HEK293 (cell line): ENCODE data around the gene ABHD8.
A peak's percentile ranks its signal among the peaks of the same experiment; 100 is the strongest.

Source experiments
- BCL11B ChIP-seq: fragments of 450-650 bp; formaldehyde crosslinking; IDR thresholded peaks from 2 replicates; pipeline ENCODE4 v1.5.1; 2016; ENCODE audit warnings: low read depth, missing biosample characterization, missing genetic modification characterization
- GLI4 ChIP-seq: fragments of 450-650 bp; formaldehyde crosslinking; IDR thresholded peaks from 2 replicates; pipeline ENCODE4 v1.5.1; 2016; ENCODE audit warnings: missing biosample characterization, missing genetic modification characterization
- HOXA7 ChIP-seq: sonication (generic); formaldehyde crosslinking; IDR thresholded peaks from 2 replicates; pipeline ENCODE4 v1.8.1; 2022; ENCODE audit warnings: missing genetic modification reagents, borderline replicate concordance
- KLF7 ChIP-seq: fragments of 450-650 bp; formaldehyde crosslinking; IDR thresholded peaks from 2 replicates; pipeline ENCODE4 v1.5.1; 2016; ENCODE audit warnings: missing biosample characterization, missing genetic modification characterization, borderline replicate concordance
- OVOL3 ChIP-seq: fragments of 450-650 bp; formaldehyde crosslinking; IDR thresholded peaks from 2 replicates; pipeline ENCODE4 v1.5.1; 2016; ENCODE audit warnings: missing biosample characterization, missing genetic modification characterization
- REPIN1 ChIP-seq: fragments of 450-650 bp; formaldehyde crosslinking; IDR thresholded peaks from 2 replicates; pipeline ENCODE4 v1.5.1; 2017; ENCODE audit warnings: missing biosample characterization, missing genetic modification characterization, low read depth
- YY1 ChIP-seq: fragments of 450-650 bp; formaldehyde crosslinking; IDR thresholded peaks from 2 replicates; pipeline ENCODE4 v1.5.1; 2018; ENCODE audit warnings: missing biosample characterization, missing genetic modification characterization
- ZBTB17 ChIP-seq: fragments of 450-650 bp; formaldehyde crosslinking; IDR thresholded peaks from 2 replicates; pipeline ENCODE4 v1.5.1; 2016; ENCODE audit warnings: missing biosample characterization, missing genetic modification characterization
- ZFP41 ChIP-seq: fragments of 450-650 bp; formaldehyde crosslinking; IDR thresholded peaks from 2 replicates; pipeline ENCODE4 v1.5.1; 2016; ENCODE audit warnings: missing biosample characterization, missing genetic modification characterization, borderline replicate concordance
- ZIC2 ChIP-seq: fragments of 450-650 bp; formaldehyde crosslinking; IDR thresholded peaks from 2 replicates; pipeline ENCODE4 v1.5.1; 2016; ENCODE audit warnings: missing biosample characterization, missing genetic modification characterization
- ZNF112 ChIP-seq: fragments of 450-650 bp; formaldehyde crosslinking; IDR thresholded peaks from 2 replicates; pipeline ENCODE4 v1.5.0; 2017; ENCODE audit warnings: missing biosample characterization, missing genetic modification characterization
- ZNF132 ChIP-seq: fragments of 450-650 bp; formaldehyde crosslinking; IDR thresholded peaks from 2 replicates; pipeline ENCODE4 v1.5.1; 2017; ENCODE audit warnings: missing biosample characterization, missing genetic modification characterization, borderline replicate concordance
- ZNF175 ChIP-seq: fragments of 450-650 bp; formaldehyde crosslinking; IDR thresholded peaks from 2 replicates; pipeline ENCODE4 v1.5.1; 2016; ENCODE audit warnings: missing biosample characterization, missing genetic modification characterization
- ZNF223 ChIP-seq: fragments of 450-650 bp; formaldehyde crosslinking; IDR thresholded peaks from 2 replicates; pipeline ENCODE4 v1.5.1; 2016; ENCODE audit warnings: missing biosample characterization, missing genetic modification characterization
- ZNF302 ChIP-seq: fragments of 450-650 bp; formaldehyde crosslinking; IDR thresholded peaks from 2 replicates; pipeline ENCODE4 v1.5.1; 2016; ENCODE audit warnings: missing biosample characterization, missing genetic modification characterization, low read depth
- ZNF350 ChIP-seq: fragments of 450-650 bp; formaldehyde crosslinking; IDR thresholded peaks from 2 replicates; pipeline ENCODE4 v1.5.0; 2017; ENCODE audit warnings: missing biosample characterization, mild to moderate bottlenecking, missing genetic modification characterization
- ZNF354C ChIP-seq: fragments of 450-650 bp; formaldehyde crosslinking; IDR thresholded peaks from 2 replicates; pipeline ENCODE4 v1.5.1; 2016; ENCODE audit warnings: missing biosample characterization, missing genetic modification characterization, low read depth, borderline replicate concordance
- ZNF510 ChIP-seq: fragments of 450-650 bp; formaldehyde crosslinking; IDR thresholded peaks from 2 replicates; pipeline ENCODE4 v1.5.1; 2018; ENCODE audit warnings: mild to moderate bottlenecking, missing genetic modification characterization, missing biosample characterization; ENCODE audit not compliant: insufficient replicate concordance
- ZNF529 ChIP-seq: fragments of 450-650 bp; formaldehyde crosslinking; IDR thresholded peaks from 2 replicates; pipeline ENCODE4 v1.5.1; 2017; ENCODE audit warnings: missing genetic modification characterization, missing biosample characterization; ENCODE audit not compliant: insufficient replicate concordance
- ZNF560 ChIP-seq: fragments of 450-650 bp; formaldehyde crosslinking; IDR thresholded peaks from 2 replicates; pipeline ENCODE4 v1.5.1; 2017; ENCODE audit warnings: missing biosample characterization, missing genetic modification characterization, borderline replicate concordance
- ZNF792 ChIP-seq: fragments of 450-650 bp; formaldehyde crosslinking; IDR thresholded peaks from 2 replicates; pipeline ENCODE4 v1.5.1; 2016; ENCODE audit warnings: missing biosample characterization, missing genetic modification characterization
- ZSCAN23 ChIP-seq: fragments of 450-650 bp; formaldehyde crosslinking; IDR thresholded peaks from 2 replicates; pipeline ENCODE4 v1.5.1; 2016; ENCODE audit warnings: missing biosample characterization, missing genetic modification characterization
- TF ChIP-seq, protein P1 (sequence below): fragments of 450-650 bp; formaldehyde crosslinking; IDR thresholded peaks from 2 replicates; pipeline ENCODE4 v1.5.1; 2016; ENCODE audit warnings: missing biosample characterization, missing genetic modification characterization
- TF ChIP-seq, protein P2 (sequence below): fragments of 450-650 bp; formaldehyde crosslinking; IDR thresholded peaks from 2 replicates; pipeline ENCODE4 v1.5.1; 2016; ENCODE audit warnings: missing biosample characterization, missing genetic modification characterization
- TF ChIP-seq, protein P3 (sequence below): fragments of 450-650 bp; formaldehyde crosslinking; IDR thresholded peaks from 2 replicates; pipeline ENCODE4 v1.5.1; 2016; ENCODE audit warnings: missing biosample characterization, missing genetic modification characterization
- TF ChIP-seq, protein P4 (sequence below): fragments of 450-650 bp; formaldehyde crosslinking; IDR thresholded peaks from 2 replicates; pipeline ENCODE4 v1.5.1; 2016; ENCODE audit warnings: missing biosample characterization, missing genetic modification characterization
- TF ChIP-seq, protein P5 (sequence below): fragments of 450-650 bp; formaldehyde crosslinking; IDR thresholded peaks from 2 replicates; pipeline ENCODE4 v1.5.1; 2016; ENCODE audit warnings: missing biosample characterization, missing genetic modification characterization

Gene ABHD8

DNA sequence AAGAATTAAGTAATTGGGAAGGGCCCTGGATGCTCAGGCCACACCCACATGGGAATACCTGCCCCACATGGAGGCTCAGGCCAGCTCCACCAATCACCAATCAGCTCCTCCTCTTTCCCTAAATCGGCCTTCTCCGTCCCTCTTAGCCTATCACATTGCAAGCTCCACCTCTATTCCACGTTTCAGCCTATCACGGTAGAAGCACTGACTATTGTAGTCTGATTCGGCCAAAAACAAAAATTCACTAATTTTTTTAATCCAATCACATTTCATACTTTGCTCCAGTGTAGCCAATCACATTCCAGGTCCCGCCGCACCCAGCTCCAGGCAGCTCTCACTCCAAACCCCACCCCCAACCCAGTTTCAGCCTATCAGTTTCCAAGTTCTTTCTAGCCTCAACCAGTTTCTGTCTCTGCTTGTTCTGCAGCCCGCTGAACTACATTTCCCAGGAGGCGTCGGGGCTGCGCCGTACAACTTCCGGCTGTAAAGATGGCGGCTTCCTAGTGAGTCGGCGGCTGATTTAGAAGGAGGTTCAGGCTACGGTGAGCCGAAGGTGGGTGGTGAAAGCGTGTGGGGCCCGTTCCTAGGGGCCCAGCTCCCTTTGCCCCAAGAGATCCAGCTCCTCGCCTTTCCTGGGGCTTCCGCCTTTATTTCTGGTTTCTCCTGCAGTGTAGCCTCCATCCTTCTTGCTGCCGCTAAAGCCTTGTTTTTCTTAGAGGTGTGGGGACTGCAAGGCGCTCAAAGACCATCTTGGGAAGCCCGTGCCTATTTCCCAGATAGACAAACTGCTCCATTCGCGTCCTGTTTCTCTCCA is 36.0 kb downstream of the ABHD8 start, which contains the start of gene BABAM1 (continued):
- no peak for TF ChIP-seq ZNF510 (tag by site-specific recombination)
- no peak for TF ChIP-seq ZNF529 (tag by site-specific recombination)
- peak; percentile 89 for TF ChIP-seq YY1
- no peak for TF ChIP-seq ZNF354C
- no peak for TF ChIP-seq ZFP41 (tag by site-specific recombination)
- TF ChIP-seq ZNF560 (tag by site-specific recombination) = no peak
- TF ChIP-seq, protein P1, sequence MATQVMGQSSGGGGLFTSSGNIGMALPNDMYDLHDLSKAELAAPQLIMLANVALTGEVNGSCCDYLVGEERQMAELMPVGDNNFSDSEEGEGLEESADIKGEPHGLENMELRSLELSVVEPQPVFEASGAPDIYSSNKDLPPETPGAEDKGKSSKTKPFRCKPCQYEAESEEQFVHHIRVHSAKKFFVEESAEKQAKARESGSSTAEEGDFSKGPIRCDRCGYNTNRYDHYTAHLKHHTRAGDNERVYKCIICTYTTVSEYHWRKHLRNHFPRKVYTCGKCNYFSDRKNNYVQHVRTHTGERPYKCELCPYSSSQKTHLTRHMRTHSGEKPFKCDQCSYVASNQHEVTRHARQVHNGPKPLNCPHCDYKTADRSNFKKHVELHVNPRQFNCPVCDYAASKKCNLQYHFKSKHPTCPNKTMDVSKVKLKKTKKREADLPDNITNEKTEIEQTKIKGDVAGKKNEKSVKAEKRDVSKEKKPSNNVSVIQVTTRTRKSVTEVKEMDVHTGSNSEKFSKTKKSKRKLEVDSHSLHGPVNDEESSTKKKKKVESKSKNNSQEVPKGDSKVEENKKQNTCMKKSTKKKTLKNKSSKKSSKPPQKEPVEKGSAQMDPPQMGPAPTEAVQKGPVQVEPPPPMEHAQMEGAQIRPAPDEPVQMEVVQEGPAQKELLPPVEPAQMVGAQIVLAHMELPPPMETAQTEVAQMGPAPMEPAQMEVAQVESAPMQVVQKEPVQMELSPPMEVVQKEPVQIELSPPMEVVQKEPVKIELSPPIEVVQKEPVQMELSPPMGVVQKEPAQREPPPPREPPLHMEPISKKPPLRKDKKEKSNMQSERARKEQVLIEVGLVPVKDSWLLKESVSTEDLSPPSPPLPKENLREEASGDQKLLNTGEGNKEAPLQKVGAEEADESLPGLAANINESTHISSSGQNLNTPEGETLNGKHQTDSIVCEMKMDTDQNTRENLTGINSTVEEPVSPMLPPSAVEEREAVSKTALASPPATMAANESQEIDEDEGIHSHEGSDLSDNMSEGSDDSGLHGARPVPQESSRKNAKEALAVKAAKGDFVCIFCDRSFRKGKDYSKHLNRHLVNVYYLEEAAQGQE (tag by site-specific recombination) = 0 out of 2 replicates have a peak, but pooled peaks have one; percentile 16
- TF ChIP-seq, protein P2, sequence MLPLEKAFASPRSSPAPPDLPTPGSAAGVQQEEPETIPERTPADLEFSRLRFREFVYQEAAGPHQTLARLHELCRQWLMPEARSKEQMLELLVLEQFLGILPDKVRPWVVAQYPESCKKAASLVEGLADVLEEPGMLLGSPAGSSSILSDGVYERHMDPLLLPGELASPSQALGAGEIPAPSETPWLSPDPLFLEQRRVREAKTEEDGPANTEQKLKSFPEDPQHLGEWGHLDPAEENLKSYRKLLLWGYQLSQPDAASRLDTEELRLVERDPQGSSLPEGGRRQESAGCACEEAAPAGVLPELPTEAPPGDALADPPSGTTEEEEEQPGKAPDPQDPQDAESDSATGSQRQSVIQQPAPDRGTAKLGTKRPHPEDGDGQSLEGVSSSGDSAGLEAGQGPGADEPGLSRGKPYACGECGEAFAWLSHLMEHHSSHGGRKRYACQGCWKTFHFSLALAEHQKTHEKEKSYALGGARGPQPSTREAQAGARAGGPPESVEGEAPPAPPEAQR (tag by site-specific recombination) = no peak
- TF ChIP-seq ZNF792 (tag by site-specific recombination) = no peak
- TF ChIP-seq ZNF350 = no peak
- TF ChIP-seq GLI4 (tag by site-specific recombination) = no peak
- TF ChIP-seq, protein P3, sequence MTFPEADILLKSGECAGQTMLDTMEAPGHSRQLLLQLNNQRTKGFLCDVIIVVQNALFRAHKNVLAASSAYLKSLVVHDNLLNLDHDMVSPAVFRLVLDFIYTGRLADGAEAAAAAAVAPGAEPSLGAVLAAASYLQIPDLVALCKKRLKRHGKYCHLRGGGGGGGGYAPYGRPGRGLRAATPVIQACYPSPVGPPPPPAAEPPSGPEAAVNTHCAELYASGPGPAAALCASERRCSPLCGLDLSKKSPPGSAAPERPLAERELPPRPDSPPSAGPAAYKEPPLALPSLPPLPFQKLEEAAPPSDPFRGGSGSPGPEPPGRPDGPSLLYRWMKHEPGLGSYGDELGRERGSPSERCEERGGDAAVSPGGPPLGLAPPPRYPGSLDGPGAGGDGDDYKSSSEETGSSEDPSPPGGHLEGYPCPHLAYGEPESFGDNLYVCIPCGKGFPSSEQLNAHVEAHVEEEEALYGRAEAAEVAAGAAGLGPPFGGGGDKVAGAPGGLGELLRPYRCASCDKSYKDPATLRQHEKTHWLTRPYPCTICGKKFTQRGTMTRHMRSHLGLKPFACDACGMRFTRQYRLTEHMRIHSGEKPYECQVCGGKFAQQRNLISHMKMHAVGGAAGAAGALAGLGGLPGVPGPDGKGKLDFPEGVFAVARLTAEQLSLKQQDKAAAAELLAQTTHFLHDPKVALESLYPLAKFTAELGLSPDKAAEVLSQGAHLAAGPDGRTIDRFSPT (tag by site-specific recombination) = no peak
- no peak for TF ChIP-seq HOXA7
- no peak for TF ChIP-seq ZSCAN23 (tag by site-specific recombination)
- no peak; the same call in 1 of the 2 replicates for TF ChIP-seq OVOL3
- no peak for TF ChIP-seq ZNF132
- no peak for TF ChIP-seq ZNF223 (tag by site-specific recombination)
- TF ChIP-seq, protein P4, sequence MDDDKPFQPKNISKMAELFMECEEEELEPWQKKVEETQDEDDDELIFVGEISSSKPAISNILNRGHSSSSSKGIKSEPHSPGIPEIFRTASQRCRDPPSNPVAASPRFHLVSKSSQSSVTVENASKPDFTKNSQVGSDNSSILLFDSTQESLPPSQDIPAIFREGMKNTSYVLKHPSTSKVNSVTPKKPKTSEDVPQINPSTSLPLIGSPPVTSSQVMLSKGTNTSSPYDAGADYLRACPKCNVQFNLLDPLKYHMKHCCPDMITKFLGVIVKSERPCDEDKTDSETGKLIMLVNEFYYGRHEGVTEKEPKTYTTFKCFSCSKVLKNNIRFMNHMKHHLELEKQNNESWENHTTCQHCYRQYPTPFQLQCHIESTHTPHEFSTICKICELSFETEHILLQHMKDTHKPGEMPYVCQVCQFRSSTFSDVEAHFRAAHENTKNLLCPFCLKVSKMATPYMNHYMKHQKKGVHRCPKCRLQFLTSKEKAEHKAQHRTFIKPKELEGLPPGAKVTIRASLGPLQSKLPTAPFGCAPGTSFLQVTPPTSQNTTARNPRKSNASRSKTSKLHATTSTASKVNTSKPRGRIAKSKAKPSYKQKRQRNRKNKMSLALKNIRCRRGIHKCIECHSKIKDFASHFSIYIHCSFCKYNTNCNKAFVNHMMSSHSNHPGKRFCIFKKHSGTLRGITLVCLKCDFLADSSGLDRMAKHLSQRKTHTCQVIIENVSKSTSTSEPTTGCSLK (tag by site-specific recombination) = no peak
- TF ChIP-seq REPIN1 (tag by site-specific recombination) = no peak
- peak; percentile 67; the same call in 1 of the 2 replicates for TF ChIP-seq ZBTB17 (tag by site-specific recombination)
- no peak for TF ChIP-seq KLF7 (tag by site-specific recombination)
- TF ChIP-seq ZNF175 (tag by site-specific recombination) = no peak
- TF ChIP-seq ZNF302 = no peak
- TF ChIP-seq BCL11B (tag by site-specific recombination) = no peak
- TF ChIP-seq ZNF112 = no peak
- TF ChIP-seq ZIC2 = no peak
- TF ChIP-seq, protein P5, sequence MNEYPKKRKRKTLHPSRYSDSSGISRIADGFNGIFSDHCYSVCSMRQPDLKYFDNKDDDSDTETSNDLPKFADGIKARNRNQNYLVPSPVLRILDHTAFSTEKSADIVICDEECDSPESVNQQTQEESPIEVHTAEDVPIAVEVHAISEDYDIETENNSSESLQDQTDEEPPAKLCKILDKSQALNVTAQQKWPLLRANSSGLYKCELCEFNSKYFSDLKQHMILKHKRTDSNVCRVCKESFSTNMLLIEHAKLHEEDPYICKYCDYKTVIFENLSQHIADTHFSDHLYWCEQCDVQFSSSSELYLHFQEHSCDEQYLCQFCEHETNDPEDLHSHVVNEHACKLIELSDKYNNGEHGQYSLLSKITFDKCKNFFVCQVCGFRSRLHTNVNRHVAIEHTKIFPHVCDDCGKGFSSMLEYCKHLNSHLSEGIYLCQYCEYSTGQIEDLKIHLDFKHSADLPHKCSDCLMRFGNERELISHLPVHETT (tag by site-specific recombination) = 0 out of 2 replicates have a peak, but pooled peaks have one; percentile 52
